SK-N-SH treated with all-trans-retinoic acid at 6 μM for 48 hours (cell line): ENCODE measurements around the gene DENND5B.

Source experiments
- ATAC-seq: fragments of 200-7000 bp; cut with Tn5 transposase; 3 replicates; pipeline ENCODE4 v1.9.1; 2020; ENCODE audit warnings: mild to moderate bottlenecking, moderate library complexity
- ARNTL ChIP-seq: fragments of 450-650 bp; formaldehyde crosslinking; IDR thresholded peaks from 2 replicates; pipeline ENCODE4 v1.5.0; 2020; ENCODE audit warnings: low read depth, mild to moderate bottlenecking, moderate library complexity, borderline replicate concordance
- BACH2 ChIP-seq: fragments of 250-450 bp; sonication (Bioruptor Pico); IDR thresholded peaks from 2 replicates; pipeline ENCODE4 v1.9.0; 2021; ENCODE audit warnings: mild to moderate bottlenecking, borderline replicate concordance
- CREB5 ChIP-seq: fragments of 250-450 bp; sonication (Bioruptor Pico); IDR thresholded peaks from 2 replicates; pipeline ENCODE4 v1.5.1; 2020; ENCODE audit warnings: low read depth, mild to moderate bottlenecking, moderate library complexity
- CSDC2 ChIP-seq: fragments of 250-450 bp; sonication (Bioruptor Pico); IDR thresholded peaks from 2 replicates; pipeline ENCODE4 v1.5.0; 2020; ENCODE audit warnings: mild to moderate bottlenecking, moderate library complexity
- CSRNP3 ChIP-seq: fragments of 250-450 bp; sonication (Bioruptor Pico); IDR thresholded peaks from 2 replicates; pipeline ENCODE4 v1.5.1; 2021; ENCODE audit warnings: mild to moderate bottlenecking, moderate library complexity
- ESRRG ChIP-seq: fragments of 250-450 bp; sonication (Bioruptor Pico); IDR thresholded peaks from 2 replicates; pipeline ENCODE4 v1.6.1; 2021; ENCODE audit warnings: mild to moderate bottlenecking
- GLIS3 ChIP-seq: fragments of 250-450 bp; sonication (Bioruptor Pico); IDR thresholded peaks from 2 replicates; pipeline ENCODE4 v1.5.0; 2020; ENCODE audit warnings: mild to moderate bottlenecking, moderate library complexity
- ISL1 ChIP-seq: fragments of 250-450 bp; sonication (Bioruptor Pico); IDR thresholded peaks from 2 replicates; pipeline ENCODE4 v2.1.2; 2022; ENCODE audit warnings: mild to moderate bottlenecking, moderate library complexity
- OSR1 ChIP-seq: fragments of 250-450 bp; sonication (Bioruptor Pico); IDR thresholded peaks from 2 replicates; pipeline ENCODE4 v1.8.0; 2022; ENCODE audit warnings: moderate library complexity, mild to moderate bottlenecking, inconsistent platforms
- PATZ1 ChIP-seq: fragments of 250-450 bp; sonication (Bioruptor Pico); IDR thresholded peaks from 2 replicates; pipeline ENCODE4 v1.8.0; 2020; ENCODE audit warnings: mild to moderate bottlenecking, moderate library complexity, borderline replicate concordance
- POU6F1 ChIP-seq: fragments of 250-450 bp; sonication (Bioruptor Pico); IDR thresholded peaks from 2 replicates; pipeline ENCODE4 v1.8.0; 2021; ENCODE audit warnings: low read depth, mild to moderate bottlenecking, moderate library complexity, borderline replicate concordance
- PPARA ChIP-seq: fragments of 250-450 bp; sonication (Bioruptor Pico); IDR thresholded peaks from 2 replicates; pipeline ENCODE4 v1.5.0; 2020; ENCODE audit warnings: mild to moderate bottlenecking, borderline replicate concordance
- RARB ChIP-seq: fragments of 250-450 bp; sonication (Bioruptor Pico); IDR thresholded peaks from 2 replicates; pipeline ENCODE4 v1.8.0; 2021; ENCODE audit warnings: mild to moderate bottlenecking, moderate library complexity
- SNAI2 ChIP-seq: fragments of 250-450 bp; sonication (Bioruptor Pico); IDR thresholded peaks from 2 replicates; pipeline ENCODE4 v1.5.0; 2020; ENCODE audit warnings: mild to moderate bottlenecking, moderate library complexity
- TCF4 ChIP-seq: fragments of 250-450 bp; sonication (Bioruptor Pico); IDR thresholded peaks from 2 replicates; pipeline ENCODE4 v1.8.0; 2021; ENCODE audit warnings: mild to moderate bottlenecking, moderate library complexity, borderline replicate concordance
- TOX ChIP-seq: fragments of 250-450 bp; sonication (Bioruptor Pico); IDR thresholded peaks from 2 replicates; pipeline ENCODE4 v1.8.0; 2021; ENCODE audit warnings: mild to moderate bottlenecking, moderate library complexity, borderline replicate concordance
- ZC3H10 ChIP-seq: fragments of 250-450 bp; sonication (Bioruptor Pico); IDR thresholded peaks from 2 replicates; pipeline ENCODE4 v1.5.1; 2021; ENCODE audit warnings: mild to moderate bottlenecking, moderate library complexity
- ZFP3 ChIP-seq: fragments of 250-450 bp; sonication (Bioruptor Pico); IDR thresholded peaks from 2 replicates; pipeline ENCODE4 v1.5.0; 2020; ENCODE audit warnings: mild to moderate bottlenecking, moderate library complexity
- ZFP30 ChIP-seq: fragments of 450-650 bp; formaldehyde crosslinking; IDR thresholded peaks from 2 replicates; pipeline ENCODE4 v1.5.0; 2022; ENCODE audit warnings: mild to moderate bottlenecking, moderate library complexity
- ZNF565 ChIP-seq: fragments of 450-650 bp; formaldehyde crosslinking; conservative IDR thresholded peaks from 2 replicates; pipeline ENCODE4 v1.5.0; 2020; ENCODE audit warnings: low read depth, mild to moderate bottlenecking, moderate library complexity
- ZNF70 ChIP-seq: fragments of 450-650 bp; formaldehyde crosslinking; IDR thresholded peaks from 2 replicates; pipeline ENCODE4 v1.5.0; 2020; ENCODE audit warnings: mild to moderate bottlenecking, moderate library complexity
- ZNF8 ChIP-seq: fragments of 450-650 bp; formaldehyde crosslinking; IDR thresholded peaks from 2 replicates; pipeline ENCODE4 v1.5.0; 2020; ENCODE audit warnings: mild to moderate bottlenecking, moderate library complexity

Gene DENND5B

GRCh38 chr12:31412292-31412801, 178.6 kb downstream of the DENND5B start:
- no peak for ATAC-seq
- TF ChIP-seq RARB (no peak), OSR1 (CRISPR knock-in tag) (no peak), ZC3H10 (no peak), ZNF70 (CRISPR knock-in tag) (no peak)
- TF ChIP-seq, all 23 proteins: peak for 0

- TF ChIP-seq CSDC2 (CRISPR knock-in tag) = no peak
- no peak for TF ChIP-seq SNAI2 (CRISPR knock-in tag)
- no peak for TF ChIP-seq POU6F1 (CRISPR knock-in tag)
- TF ChIP-seq ZFP30 (CRISPR knock-in tag) = no peak
- TF ChIP-seq ZFP3 (CRISPR knock-in tag) = no peak
- TF ChIP-seq ZC3H10 = no peak
- no peak for TF ChIP-seq ZNF8 (CRISPR knock-in tag)
- TF ChIP-seq GLIS3 (CRISPR knock-in tag) = no peak
These were observed 182.2 kb downstream of the DENND5B start for GRCh38 chr12:31408763-31409162.

GRCh38 chr12:31407562-31407961, 183.4 kb downstream of the DENND5B start:
- ATAC-seq = no peak
- TF ChIP-seq ISL1 (CRISPR knock-in tag) = no peak
- no peak for TF ChIP-seq ZNF565 (CRISPR knock-in tag)
- no peak for TF ChIP-seq ZNF70 (CRISPR knock-in tag)
- TF ChIP-seq OSR1 (CRISPR knock-in tag) = no peak
- no peak for TF ChIP-seq POU6F1 (CRISPR knock-in tag)
- TF ChIP-seq ARNTL = no peak
- TF ChIP-seq CREB5 = no peak
- TF ChIP-seq ZNF8 (CRISPR knock-in tag) = no peak

More at GRCh38 chr12:31408763-31409162, 182.2 kb downstream of the DENND5B start:
- ATAC-seq = no peak

GRCh38 chr12:31406345-31406744, 184.6 kb downstream of the DENND5B start:
- TF ChIP-seq OSR1 (CRISPR knock-in tag) (no peak), ISL1 (CRISPR knock-in tag) (0 out of 2 replicates have a peak, but pooled peaks have one; percentile 9)
- ATAC-seq = no peak

- ATAC-seq = no peak
- TF ChIP-seq ZFP3 (CRISPR knock-in tag) = no peak
- TF ChIP-seq ZNF8 (CRISPR knock-in tag) = no peak
- no peak for TF ChIP-seq CSDC2 (CRISPR knock-in tag)
- no peak for TF ChIP-seq PATZ1
- no peak for TF ChIP-seq TCF4 (CRISPR knock-in tag)
- TF ChIP-seq POU6F1 (CRISPR knock-in tag) = no peak
- no peak for TF ChIP-seq GLIS3 (CRISPR knock-in tag)
- no peak for TF ChIP-seq TOX (CRISPR knock-in tag)
- TF ChIP-seq ARNTL = no peak
- no peak for TF ChIP-seq ZFP30 (CRISPR knock-in tag)
- TF ChIP-seq ZNF565 (CRISPR knock-in tag) = no peak
- TF ChIP-seq ESRRG (CRISPR knock-in tag) = no peak
- no peak for TF ChIP-seq PPARA
- TF ChIP-seq CSRNP3 (CRISPR knock-in tag) = no peak
- TF ChIP-seq BACH2 (CRISPR knock-in tag) = no peak
- TF ChIP-seq OSR1 (CRISPR knock-in tag) = no peak
- no peak for TF ChIP-seq CREB5
- no peak for TF ChIP-seq RARB
- TF ChIP-seq ZNF70 (CRISPR knock-in tag) = no peak
- no peak for TF ChIP-seq ISL1 (CRISPR knock-in tag)
These were observed 185.9 kb downstream of the DENND5B start for GRCh38 chr12:31405021-31405420.

- peak; percentile 99 for ATAC-seq
These were observed 187.8 kb downstream of the DENND5B start for GRCh38 chr12:31403099-31403607.
